Common myeloid progenitor, CD34-positive (primary cell): ENCODE data around the gene UBQLN3.

Experiments used
- CTCF ChIA-PET: fragments of 350-600 bp; sonication (Branson Sonifier 250); formaldehyde crosslinking; loops from one replicate; lab custom pipeline; 2021; ENCODE audit warnings: antibody characterized with exemption; lab: Charles Lee
- POLR2A ChIA-PET: fragments of 350-600 bp; sonication (Branson Sonifier 250); formaldehyde crosslinking; loops from one replicate; lab custom pipeline; 2021; ENCODE audit warnings: antibody characterized with exemption; lab: Charles Lee
- DNase-seq, 3 donors: peaks; one replicate each; pipeline versions ENCODE4 v3.0.0 to v3.0.0-alpha.2; 2013
- H3K27ac ChIP-seq, 2 experiments: 1 replicate in 1 of 2; 2 replicates in 1 of 2; pipeline ENCODE4 v1.7.0; 2013; ENCODE audit warnings: inconsistent platforms in 2 of 2, low read length in 2 of 2, mild to moderate bottlenecking in 2 of 2, low read depth in 1 of 2, moderate library complexity in 1 of 2; ENCODE audit not compliant: severe bottlenecking in 2 of 2, insufficient read depth in 1 of 2, poor library complexity in 1 of 2
- H3K27me3 ChIP-seq, 5 experiments: replicated peaks in 2 of 5; 1 replicate in 3 of 5; 2 replicates in 2 of 5; pipeline versions ENCODE4 v1.6.1 to v1.7.0; 2013; ENCODE audit warnings: low read length in 4 of 5, mild to moderate bottlenecking in 2 of 5, moderate library complexity in 2 of 5, inconsistent platforms in 1 of 5; ENCODE audit not compliant: insufficient read depth in 5 of 5, control insufficient read depth in 4 of 5
- H3K36me3 ChIP-seq, 4 experiments: 1 replicate in 2 of 4; 2 replicates in 2 of 4; pipeline versions ENCODE4 v1.6.1 to v1.7.0; 2013; ENCODE audit warnings: low read length in 3 of 4, control low read depth in 1 of 4, mild to moderate bottlenecking in 1 of 4; ENCODE audit not compliant: control insufficient read depth in 4 of 4, insufficient read depth in 4 of 4
- H3K4me1 ChIP-seq, 4 experiments: 1 replicate in 3 of 4; 2 replicates in 1 of 4; pipeline versions ENCODE4 v1.6.1 to v1.7.1; 2013; ENCODE audit warnings: low read length in 3 of 4, mild to moderate bottlenecking in 3 of 4, control low read depth in 1 of 4, inconsistent platforms in 1 of 4, moderate library complexity in 1 of 4; ENCODE audit not compliant: control insufficient read depth in 4 of 4, insufficient read depth in 4 of 4; ENCODE audit errors: control extremely low read depth in 1 of 4
- H3K4me3 ChIP-seq, 7 experiments: 1 replicate in 4 of 7; 2 replicates in 3 of 7; pipeline versions ENCODE4 v1.5.1 to v1.7.0; 2013; ENCODE audit warnings: mild to moderate bottlenecking in 7 of 7, low read length in 6 of 7, moderate library complexity in 6 of 7, inconsistent platforms in 2 of 7, low read depth in 2 of 7, control low read depth in 1 of 7; ENCODE audit not compliant: insufficient read depth in 4 of 7, control insufficient read depth in 1 of 7; ENCODE audit errors: extremely low read depth in 1 of 7
- H3K9me3 ChIP-seq, 5 experiments: 1 replicate in 4 of 5; 2 replicates in 1 of 5; pipeline versions ENCODE4 v1.6.1 to v1.7.1; 2013; ENCODE audit warnings: low read length in 4 of 5, mild to moderate bottlenecking in 2 of 5, inconsistent platforms in 1 of 5, low read depth in 1 of 5, moderate library complexity in 1 of 5; ENCODE audit not compliant: control insufficient read depth in 4 of 5, insufficient read depth in 2 of 5; ENCODE audit errors: control extremely low read depth in 1 of 5
- WGBS: methylation state at CpG from one replicate; pipeline ENCODE4 v1.1.5; 2013; ENCODE audit not compliant: insufficient coverage; 5-methylcytosine and 5-hydroxymethylcytosine counted together

Gene UBQLN3

DNA sequence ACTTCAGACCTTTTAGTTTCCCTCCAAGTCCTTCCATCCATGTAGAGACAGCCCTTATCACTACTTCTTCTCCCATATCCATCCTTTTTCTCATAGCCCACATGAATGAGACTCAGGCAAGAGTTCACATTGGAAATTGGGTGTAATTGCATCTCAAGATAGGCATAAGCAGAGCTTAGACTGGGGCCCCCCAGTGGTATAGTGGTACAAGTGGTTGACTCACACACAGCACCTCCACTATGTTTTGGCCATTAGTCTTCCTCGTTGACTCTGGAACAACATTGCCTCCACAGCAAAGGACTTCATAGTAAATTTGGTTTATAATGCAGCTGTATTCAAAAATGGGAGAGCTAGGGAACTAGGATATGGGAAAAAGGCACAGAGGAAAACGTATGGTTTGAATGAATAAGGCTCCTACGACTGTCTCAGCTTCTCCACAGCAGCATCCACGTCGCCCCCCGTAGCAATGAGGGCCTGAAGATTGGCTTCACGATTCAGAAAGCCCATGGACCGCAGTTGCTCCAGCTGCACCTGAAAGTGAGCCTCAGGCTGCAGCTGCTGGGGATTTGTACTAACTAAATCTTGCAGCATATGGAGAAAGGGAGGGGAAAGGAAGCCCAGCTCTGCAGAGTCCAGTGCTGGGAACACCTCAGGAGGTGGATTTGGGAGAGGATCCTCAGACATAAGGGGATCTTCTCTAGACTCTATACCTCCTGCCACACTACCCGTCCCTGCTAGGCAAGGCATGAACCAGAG lies 2.4 kb downstream of the UBQLN3 start:
- H3K4me3 ChIP-seq: no peak overlapping the region
- H3K27me3 ChIP-seq: peaks cover 0 to 2% (median 0%) of the 10 kb centered on the region in 5 experiments
- ChIA-PET CTCF (interaction anchor here (1.0 kb wide), 1 partner anchor 10 kb away, joined by 3 read pairs; no protein-coding TSS in a partner anchor), POLR2A (interaction anchor here (0.9 kb wide), 1 partner anchor 22 kb away, joined by 3 read pairs; no protein-coding TSS in a partner anchor)
- no peaks in the 10 kb centered on the region for H3K36me3 ChIP-seq
- H3K27ac ChIP-seq: no peak overlapping the region
- WGBS: 95% methylated on average over 8 of the region's 9 CpGs
- H3K9me3 ChIP-seq: no peaks in the 10 kb centered on the region
- DNase-seq: no peak
- no peaks in the 10 kb centered on the region for H3K4me1 ChIP-seq

DNA sequence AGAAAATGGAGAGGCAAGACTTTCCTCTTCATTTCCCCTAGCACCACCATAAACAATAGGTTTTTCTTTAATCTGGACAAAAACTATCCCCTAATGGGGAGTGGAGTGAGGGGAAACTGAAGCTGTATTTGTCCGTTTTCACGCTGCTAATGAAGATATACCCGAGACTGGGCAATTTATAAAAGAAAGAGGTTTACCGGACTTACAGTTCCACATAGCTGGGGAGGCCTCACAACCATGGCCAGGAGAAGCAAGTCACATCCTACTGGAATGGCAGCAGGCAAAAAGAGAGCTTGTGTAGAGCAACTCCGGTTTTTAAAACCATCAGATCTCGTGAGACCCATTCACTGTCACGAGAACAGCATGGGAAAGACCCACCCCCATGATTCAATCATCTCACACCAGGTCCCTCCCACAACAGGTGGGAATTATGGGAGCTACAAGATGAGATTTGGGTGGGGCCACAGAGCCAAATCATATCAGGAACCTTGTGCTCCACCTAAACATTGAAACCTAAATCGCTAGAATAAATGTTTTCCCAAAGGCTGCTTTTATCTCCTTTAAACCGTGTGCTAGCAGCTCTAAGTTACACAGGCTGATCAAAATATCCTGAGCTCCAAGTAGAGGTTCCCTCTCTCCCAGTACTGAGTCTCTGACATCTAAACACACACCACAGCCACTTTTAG lies 4.3 kb downstream of the UBQLN3 start:
- 94% methylated on average over 9 of the region's 9 CpGs for WGBS
- CTCF ChIA-PET: interaction anchor here (1.4 kb wide), 1 partner anchor 125 kb away, joined by 3 read pairs; no protein-coding TSS in a partner anchor
- no peak for DNase-seq
- H3K36me3 ChIP-seq: no peaks in the 10 kb centered on the region
- peak overlapping the region in 1 of 2 experiments; percentile 61 for H3K27ac ChIP-seq
- POLR2A ChIA-PET: no interaction called here
- H3K4me3 ChIP-seq: no peak overlapping the region
- peaks cover 0 to 2% (median 0%) of the 10 kb centered on the region in 5 experiments for H3K27me3 ChIP-seq
- no peaks in the 10 kb centered on the region for H3K4me1 ChIP-seq
- no peaks in the 10 kb centered on the region for H3K9me3 ChIP-seq

DNA sequence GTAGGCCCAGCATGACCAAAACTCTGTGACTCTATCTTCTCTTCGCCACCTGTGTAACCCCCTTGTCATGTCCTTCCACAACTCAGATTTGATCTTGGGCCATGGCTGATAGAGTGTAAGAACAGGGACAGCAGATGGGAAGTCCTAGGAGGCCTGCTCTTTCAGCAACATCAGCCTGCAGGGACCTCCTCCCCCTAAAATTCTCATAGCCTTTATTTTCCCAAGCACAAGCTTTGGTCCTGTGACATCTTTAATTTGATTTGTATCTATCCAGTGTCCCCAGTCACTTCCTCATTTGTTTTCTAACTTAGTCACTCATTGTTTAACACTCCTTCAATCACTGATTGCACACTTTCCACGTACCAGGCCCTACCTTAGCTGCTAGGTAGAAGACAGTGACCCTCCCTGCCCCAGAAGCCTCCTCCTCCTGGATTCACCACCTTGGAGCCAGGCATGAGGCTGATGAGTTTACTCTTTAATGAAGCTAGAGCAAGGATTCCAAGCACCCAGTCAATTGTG lies 5.3 kb downstream of the UBQLN3 start:
- POLR2A ChIA-PET: no interaction called here
- Histone ChIP-seq H3K9me3 (no peaks in the 10 kb centered on the region), H3K4me3 (no peak overlapping the region), H3K36me3 (no peaks in the 10 kb centered on the region), H3K4me1 (no peaks in the 10 kb centered on the region), H3K27me3 (peaks cover 0 to 2% (median 0%) of the 10 kb centered on the region in 5 experiments), H3K27ac (peak overlapping the region in 1 of 2 experiments; percentile 61)
- WGBS: 75% methylated on average over 1 of the region's 2 CpGs
- CTCF ChIA-PET: interaction anchor here (1.1 to 1.4 kb wide), 2 partner anchors 12 to 124 kb away, joined by 3 read pairs; partner anchors contain the start of gene UBQLNL
- no peak for DNase-seq

DNA sequence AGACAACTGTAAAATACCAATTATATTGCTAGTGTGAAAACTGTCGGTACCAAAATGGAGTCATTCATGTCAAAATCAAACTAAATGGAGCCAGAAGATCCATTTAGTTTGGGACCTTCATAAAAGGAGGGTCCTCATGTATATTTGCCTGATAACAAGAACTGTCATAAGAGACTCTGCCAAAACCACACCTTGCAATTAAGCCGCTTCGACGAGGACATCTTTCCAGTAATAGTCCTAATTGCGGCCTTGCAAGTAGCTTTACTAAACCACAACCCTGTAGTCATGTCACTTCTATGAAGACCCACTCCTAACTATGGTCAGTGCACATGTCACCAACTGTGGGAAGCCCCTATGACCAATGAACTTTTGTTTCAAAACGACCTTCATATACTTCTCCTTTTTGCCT lies 9.4 kb downstream of the UBQLN3 start:
- Histone ChIP-seq H3K36me3 (no peaks in the 10 kb centered on the region), H3K4me3 (no peak overlapping the region), H3K9me3 (no peaks in the 10 kb centered on the region), H3K27ac (no peak overlapping the region), H3K4me1 (peaks cover 0 to 2% (median 0%) of the 10 kb centered on the region in 4 experiments), H3K27me3 (no peaks in the 10 kb centered on the region)
- ChIA-PET CTCF (no interaction called here), POLR2A (no interaction called here)
- DNase-seq: no peak
- WGBS: 89% methylated on average over 5 of the region's 6 CpGs

DNA sequence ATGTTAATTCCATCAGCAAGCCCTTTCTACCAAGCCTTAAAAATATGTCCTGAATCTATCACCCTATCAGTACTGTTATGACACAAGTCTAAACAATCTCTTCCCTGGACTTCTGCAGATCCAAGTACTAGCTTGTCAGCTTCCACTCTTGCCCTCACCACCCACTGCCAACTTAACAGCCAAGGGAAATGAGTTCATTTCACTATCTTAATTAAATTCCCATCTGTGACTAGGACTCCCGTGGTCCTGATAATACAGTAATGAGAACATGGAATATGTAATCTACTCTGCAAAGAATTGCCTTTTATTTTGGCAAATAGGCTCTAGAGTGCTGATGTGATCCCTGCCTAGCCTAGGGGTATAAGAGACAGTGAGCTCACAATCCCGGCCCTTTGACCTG lies 10.1 kb downstream of the UBQLN3 start:
- no peak for DNase-seq
- peaks cover 0 to 2% (median 0%) of the 10 kb centered on the region in 4 experiments for H3K4me1 ChIP-seq
- no peaks in the 10 kb centered on the region for H3K9me3 ChIP-seq
- CTCF ChIA-PET: no interaction called here
- no peak overlapping the region for H3K4me3 ChIP-seq
- H3K27ac ChIP-seq: no peak overlapping the region
- 100% methylated on average over 1 of the region's 2 CpGs for WGBS
- POLR2A ChIA-PET: no interaction called here
- H3K36me3 ChIP-seq: no peaks in the 10 kb centered on the region
- no peaks in the 10 kb centered on the region for H3K27me3 ChIP-seq

DNA sequence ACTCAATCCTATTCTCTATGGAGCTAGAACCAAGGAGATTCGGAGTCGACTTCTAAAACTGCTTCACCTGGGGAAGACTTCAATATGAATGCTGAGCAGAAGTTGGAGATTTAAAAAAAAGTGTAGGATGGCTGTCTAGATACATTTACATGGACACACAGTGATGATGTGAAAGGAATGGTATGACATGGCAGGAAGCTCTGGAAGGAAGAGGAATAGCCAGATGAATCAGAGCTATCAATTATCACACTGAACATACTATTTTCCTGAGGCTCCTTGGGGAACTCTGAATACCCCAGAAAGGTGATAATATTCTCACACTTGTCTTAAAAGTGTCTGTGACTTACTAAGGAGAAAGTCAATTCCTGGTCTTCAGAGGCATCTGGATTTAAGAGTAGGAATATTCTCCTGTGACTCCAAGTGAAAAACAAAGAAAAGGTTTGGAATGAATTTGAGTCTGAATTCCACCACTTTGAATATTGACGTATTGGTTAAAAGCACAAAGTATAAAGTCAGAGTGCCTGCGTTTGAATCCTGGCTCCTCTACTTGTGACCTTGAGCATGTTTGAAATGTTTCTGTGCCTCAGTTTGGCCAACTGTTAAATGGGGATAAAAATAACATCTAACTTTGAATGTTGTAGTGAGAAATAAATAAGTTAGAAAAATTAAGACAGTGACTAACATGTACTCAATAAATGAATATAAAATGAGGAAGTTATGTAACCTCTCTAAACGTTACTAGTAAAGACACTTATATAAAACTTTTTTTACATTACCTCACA lies 20.0 kb downstream of the UBQLN3 start:
- 72% methylated on average over 4 of the region's 5 CpGs for WGBS

More for the DNA sequence above, 20.0 kb downstream of the UBQLN3 start:
- H3K27ac ChIP-seq: no peak overlapping the region
- ChIA-PET CTCF (no interaction called here), POLR2A (no interaction called here)
- H3K4me1 ChIP-seq: peaks cover 0 to 4% (median 0%) of the 10 kb centered on the region in 4 experiments
- no peaks in the 10 kb centered on the region for H3K27me3 ChIP-seq
- DNase-seq: peak in 1 of 3 donors; percentile 5
- no peaks in the 10 kb centered on the region for H3K36me3 ChIP-seq
- no peak overlapping the region for H3K4me3 ChIP-seq
- H3K9me3 ChIP-seq: no peaks in the 10 kb centered on the region
